Neural progenitor cell (in vitro differentiated cells): Measurements from ENCODE around the gene RBP7. TPM values are rescaled to one million over a fixed set of nuclear protein-coding genes. Genes with fewer than 3 reads are reported as not detected.
"Not testable (repeated sequence)": the region's sequence is repeated elsewhere in the genome, so short reads cannot be mapped to it uniquely, and the experiment has no call there.

Experiments
- DNase-seq: peaks from one replicate; pipeline ENCODE4 v3.0.0-alpha.2; 2016; ENCODE audit warnings: low spot score
- H2AFZ ChIP-seq: fragments of 200-600 bp; sonication (generic); replicated peaks from 2 replicates; pipeline ENCODE4 v1.6.1; 2016; ENCODE audit warnings: antibody characterized with exemption
- H3F3A ChIP-seq: fragments of 200-600 bp; sonication (generic); 2 replicates; pipeline ENCODE4 v1.6.1; 2016; ENCODE audit warnings: antibody characterized with exemption, low read depth
- H3K27ac ChIP-seq: fragments of 200-600 bp; sonication (generic); 2 replicates; pipeline ENCODE4 v1.5.1; 2016; ENCODE audit warnings: mild to moderate bottlenecking
- H3K27me3 ChIP-seq: fragments of 200-600 bp; sonication (generic); 2 replicates; pipeline ENCODE4 v1.6.1; 2016; ENCODE audit warnings: mild to moderate bottlenecking, moderate library complexity
- H3K36me3 ChIP-seq: fragments of 200-600 bp; sonication (generic); 2 replicates; pipeline ENCODE4 v1.5.1; 2016
- H3K4me1 ChIP-seq: fragments of 200-600 bp; sonication (generic); 2 replicates; pipeline ENCODE4 v1.6.1; 2016; ENCODE audit warnings: mixed run types
- H3K4me2 ChIP-seq: fragments of 200-600 bp; sonication (generic); 2 replicates; pipeline ENCODE4 v1.6.1; 2016
- H3K4me3 ChIP-seq: fragments of 200-600 bp; sonication (generic); 2 replicates; pipeline ENCODE4 v1.5.1; 2016
- H3K79me2 ChIP-seq: fragments of 200-600 bp; sonication (generic); 2 replicates; pipeline ENCODE4 v1.6.1; 2016; ENCODE audit warnings: low read depth
- H3K9ac ChIP-seq: fragments of 200-600 bp; sonication (generic); 2 replicates; pipeline ENCODE4 v1.6.1; 2016
- H3K9me3 ChIP-seq: fragments of 200-600 bp; sonication (generic); 2 replicates; pipeline ENCODE4 v1.5.1; 2016; ENCODE audit warnings: low read depth
- H4K20me1 ChIP-seq: fragments of 200-600 bp; sonication (generic); 2 replicates; pipeline ENCODE4 v1.6.1; 2016; ENCODE audit warnings: low read depth
- H3K27ac Mint-ChIP-seq: 3 replicates; pipeline ENCODE4 v1.8.0; 2021; ENCODE audit warnings: mixed read lengths
- H3K27me3 Mint-ChIP-seq: 2 replicates; pipeline ENCODE4 v1.8.0; 2022; ENCODE audit warnings: low read depth, mild to moderate bottlenecking, inconsistent platforms, moderate library complexity, mixed read lengths; ENCODE audit not compliant: insufficient read depth
- H3K36me3 Mint-ChIP-seq: 3 replicates; pipeline ENCODE4 v1.8.0; 2021; ENCODE audit warnings: mixed read lengths
- H3K4me1 Mint-ChIP-seq: 3 replicates; pipeline ENCODE4 v1.8.0; 2021; ENCODE audit warnings: mixed read lengths
- H3K4me3 Mint-ChIP-seq: 3 replicates; pipeline ENCODE4 v1.8.0; 2021; ENCODE audit warnings: mild to moderate bottlenecking, moderate library complexity, mixed read lengths
- H3K9me3 Mint-ChIP-seq: 3 replicates; pipeline ENCODE4 v1.8.0; 2020; ENCODE audit warnings: mixed read lengths
- EZH2 ChIP-seq: fragments of 200-600 bp; sonication (generic); IDR thresholded peaks from 2 replicates; pipeline ENCODE4 v1.6.1; 2017; ENCODE audit warnings: antibody characterized with exemption, mild to moderate bottlenecking, moderate library complexity
- EZH2phosphoT487 ChIP-seq: fragments of 200-600 bp; sonication (generic); IDR thresholded peaks from 2 replicates; pipeline ENCODE4 v1.6.1; 2017; ENCODE audit warnings: antibody characterized with exemption
- total RNA-seq: library from RNA; depleted of rRNA; stranded (reverse); fragments of >200 nt; gene quantifications from 2 replicates; pipeline ENCODE4 v1.2.3, GENCODE V29; 2015; ENCODE audit warnings: low replicate concordance
- TF ChIP-seq, protein P1 (sequence below): fragments of 200-600 bp; sonication (generic); IDR thresholded peaks from 2 replicates; pipeline ENCODE4 v1.5.1; 2017; ENCODE audit warnings: antibody characterized with exemption, mild to moderate bottlenecking

Gene RBP7
- total RNA-seq, 1 donor from 2014 or later: not detected

DNA sequence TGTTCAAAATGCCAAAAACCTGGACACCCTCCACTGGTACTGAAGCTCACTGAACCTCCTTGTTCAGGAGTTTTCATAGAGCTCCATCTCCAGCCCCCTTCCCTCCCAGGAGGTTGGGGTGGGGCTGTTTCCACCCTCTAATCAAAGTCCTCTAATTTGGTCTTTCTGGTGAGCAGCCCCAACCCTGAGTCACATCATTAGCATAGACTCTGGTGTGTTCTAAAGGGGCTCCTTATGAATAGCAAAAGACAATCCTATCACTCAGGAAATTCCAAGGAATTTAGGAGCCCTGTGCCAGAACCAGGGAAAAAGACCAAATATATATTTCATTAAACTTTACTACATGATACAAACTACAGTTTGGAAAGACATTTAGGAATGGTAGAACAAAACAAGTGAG lies 22.5 kb downstream of the RBP7 start:
- H3K36me3 Mint-ChIP-seq: no peaks in the 10 kb centered on the region
- Histone ChIP-seq H4K20me1 (no peaks in the 10 kb centered on the region), H3F3A (no peaks in the 10 kb centered on the region), H3K36me3 (no peaks in the 10 kb centered on the region), H3K9ac (no peak overlapping the region), H3K27me3 (no peaks in the 10 kb centered on the region), H3K4me2 (no peak overlapping the region), H3K79me2 (no peaks in the 10 kb centered on the region), H2AFZ (no peak overlapping the region), H3K9me3 (no peaks in the 10 kb centered on the region), H3K4me1 (no peaks in the 10 kb centered on the region), H3K27ac (no peak overlapping the region), H3K4me3 (no peak overlapping the region)
- H3K27ac Mint-ChIP-seq: no peak overlapping the region
- TF ChIP-seq, protein P1, sequence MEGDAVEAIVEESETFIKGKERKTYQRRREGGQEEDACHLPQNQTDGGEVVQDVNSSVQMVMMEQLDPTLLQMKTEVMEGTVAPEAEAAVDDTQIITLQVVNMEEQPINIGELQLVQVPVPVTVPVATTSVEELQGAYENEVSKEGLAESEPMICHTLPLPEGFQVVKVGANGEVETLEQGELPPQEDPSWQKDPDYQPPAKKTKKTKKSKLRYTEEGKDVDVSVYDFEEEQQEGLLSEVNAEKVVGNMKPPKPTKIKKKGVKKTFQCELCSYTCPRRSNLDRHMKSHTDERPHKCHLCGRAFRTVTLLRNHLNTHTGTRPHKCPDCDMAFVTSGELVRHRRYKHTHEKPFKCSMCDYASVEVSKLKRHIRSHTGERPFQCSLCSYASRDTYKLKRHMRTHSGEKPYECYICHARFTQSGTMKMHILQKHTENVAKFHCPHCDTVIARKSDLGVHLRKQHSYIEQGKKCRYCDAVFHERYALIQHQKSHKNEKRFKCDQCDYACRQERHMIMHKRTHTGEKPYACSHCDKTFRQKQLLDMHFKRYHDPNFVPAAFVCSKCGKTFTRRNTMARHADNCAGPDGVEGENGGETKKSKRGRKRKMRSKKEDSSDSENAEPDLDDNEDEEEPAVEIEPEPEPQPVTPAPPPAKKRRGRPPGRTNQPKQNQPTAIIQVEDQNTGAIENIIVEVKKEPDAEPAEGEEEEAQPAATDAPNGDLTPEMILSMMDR: no peak
- TF ChIP-seq EZH2phosphoT487 (no peak), EZH2 (no peak)
- no peak for DNase-seq
- peaks cover 3% of the 10 kb centered on the region for H3K9me3 Mint-ChIP-seq
- no peak overlapping the region for H3K4me3 Mint-ChIP-seq
- peaks cover 8% of the 10 kb centered on the region for H3K27me3 Mint-ChIP-seq
- no peaks in the 10 kb centered on the region for H3K4me1 Mint-ChIP-seq

DNA sequence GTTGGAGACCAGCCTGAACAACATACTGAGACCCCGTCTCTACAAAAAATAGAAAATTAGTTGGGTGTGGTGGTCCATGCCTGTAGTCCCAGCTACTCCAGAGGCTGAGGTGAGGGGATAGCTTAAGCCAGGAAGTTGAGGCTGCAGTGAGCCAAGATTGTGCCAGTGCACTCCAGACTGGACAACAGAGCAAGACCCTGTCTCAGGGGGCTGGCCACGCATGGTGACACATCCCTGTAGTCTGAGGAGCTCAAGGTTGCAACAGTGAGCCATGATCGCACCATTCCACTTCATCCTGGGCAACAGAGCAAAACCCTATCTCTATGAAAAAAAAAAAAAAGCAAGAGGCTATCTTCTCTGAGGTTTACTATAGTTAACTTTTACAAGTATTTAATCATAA lies 23.1 kb downstream of the RBP7 start:
- H3K36me3 Mint-ChIP-seq: no peaks in the 10 kb centered on the region
- H3K79me2 ChIP-seq: no peaks in the 10 kb centered on the region

DNA sequence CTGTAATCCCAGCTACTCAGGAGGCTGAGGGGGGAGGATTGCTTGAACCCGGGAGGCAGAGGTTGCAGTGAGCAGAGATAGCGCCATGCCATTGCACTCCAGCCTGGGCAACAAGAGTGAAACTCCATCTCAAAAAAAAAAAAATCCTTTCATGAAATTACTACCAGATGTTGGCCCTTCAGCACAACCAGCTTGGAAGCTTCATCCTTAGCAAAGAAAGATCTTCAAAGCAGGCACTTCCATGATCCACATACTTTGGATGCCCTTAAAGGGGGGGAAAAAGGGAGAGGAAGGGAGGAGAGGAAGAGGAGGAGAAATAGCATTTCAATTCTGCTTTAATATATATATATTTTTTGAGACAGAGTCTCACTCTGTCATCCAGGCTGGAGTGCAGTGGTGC lies 23.6 kb downstream of the RBP7 start:
- not testable (repeated sequence) for H3K4me1 Mint-ChIP-seq, DNase-seq, H3K4me3 ChIP-seq, H2AFZ ChIP-seq, H3K4me2 ChIP-seq, H3K27ac ChIP-seq, H3F3A ChIP-seq, H3K4me3 Mint-ChIP-seq, H3K9me3 ChIP-seq, H3K79me2 ChIP-seq, H3K27me3 Mint-ChIP-seq, H3K9me3 Mint-ChIP-seq, H3K27me3 ChIP-seq, H3K9ac ChIP-seq, H3K36me3 Mint-ChIP-seq, H3K36me3 ChIP-seq, H3K4me1 ChIP-seq, H4K20me1 ChIP-seq, H3K27ac Mint-ChIP-seq

More for the DNA sequence above, 23.1 kb downstream of the RBP7 start:
- H2AFZ ChIP-seq: no peak overlapping the region
- H3K36me3 ChIP-seq: no peaks in the 10 kb centered on the region
- no peaks in the 10 kb centered on the region for H3K9me3 ChIP-seq
- no peak for TF ChIP-seq EZH2phosphoT487
- no peak for TF ChIP-seq EZH2
- TF ChIP-seq, protein P1: no peak
- H3K27me3 ChIP-seq: no peaks in the 10 kb centered on the region
- Mint-ChIP-seq H3K27ac (no peak overlapping the region), H3K27me3 (peaks cover 8% of the 10 kb centered on the region), H3K4me1 (no peaks in the 10 kb centered on the region), H3K9me3 (peaks cover 4% of the 10 kb centered on the region), H3K4me3 (no peak overlapping the region)
- no peak overlapping the region for H3K27ac ChIP-seq
- H3K4me1 ChIP-seq: no peaks in the 10 kb centered on the region
- H3K4me3 ChIP-seq: no peak overlapping the region
- DNase-seq: no peak
- H3K9ac ChIP-seq: no peak overlapping the region
- no peak overlapping the region for H3K4me2 ChIP-seq
- no peaks in the 10 kb centered on the region for H3F3A ChIP-seq
- H4K20me1 ChIP-seq: no peaks in the 10 kb centered on the region

DNA sequence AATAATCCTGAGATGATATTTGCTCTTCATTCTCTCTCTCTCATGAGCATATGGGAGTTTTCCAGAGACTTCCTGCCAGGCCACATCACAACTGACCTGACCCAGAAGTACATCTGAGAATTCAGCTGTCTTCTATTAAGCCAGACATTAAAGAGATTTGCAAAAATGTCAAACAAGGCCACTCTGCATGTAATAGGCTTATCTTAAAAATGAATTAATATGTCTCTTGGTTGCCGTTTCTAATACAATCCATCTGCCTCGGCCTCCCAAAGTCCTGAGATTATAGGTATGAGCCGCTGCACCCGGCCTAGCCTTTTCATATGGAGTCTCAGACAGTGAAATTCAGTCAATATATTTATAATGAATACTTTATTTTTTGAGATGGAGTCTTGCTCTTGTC lies 25.0 kb downstream of the RBP7 start:
- H3K9me3 Mint-ChIP-seq: peaks cover 13% of the 10 kb centered on the region
- not testable (repeated sequence) for H3K4me3 ChIP-seq, H3K27ac ChIP-seq, H3K27me3 Mint-ChIP-seq, H3K4me1 Mint-ChIP-seq, H3K9ac ChIP-seq, H3F3A ChIP-seq, H3K36me3 Mint-ChIP-seq, H3K9me3 ChIP-seq, H3K79me2 ChIP-seq, H2AFZ ChIP-seq, DNase-seq, H3K27ac Mint-ChIP-seq, H4K20me1 ChIP-seq, H3K36me3 ChIP-seq, H3K4me2 ChIP-seq, H3K4me3 Mint-ChIP-seq, H3K4me1 ChIP-seq, H3K27me3 ChIP-seq
